Neural cell (in vitro differentiated cells): ENCODE measurements around the gene DLG2. TPM values are rescaled to one million over a fixed set of nuclear protein-coding genes. Genes with fewer than 3 reads are reported as not detected.
A peak's percentile ranks its signal among the peaks of the same experiment; 100 is the strongest.

ENCODE experiments used
- H2AFZ ChIP-seq: fragments of 200-600, 300-800 bp; sonication (generic), shearing (Covaris generic); 2 replicates; pipeline ENCODE4 v1.6.0; 2014; ENCODE audit warnings: low read depth, mild to moderate bottlenecking, antibody characterized with exemption, low read length, moderate library complexity
- H3F3A ChIP-seq: fragments of 200-600 bp; shearing (Covaris generic); 2 replicates; pipeline ENCODE4 v1.6.1; 2016; ENCODE audit warnings: mild to moderate bottlenecking, moderate library complexity, mixed read lengths, antibody characterized with exemption, low read length; ENCODE audit not compliant: insufficient read depth, poor library complexity, severe bottlenecking
- H3K27ac ChIP-seq: fragments of 200-600, 300-800 bp; sonication (generic), shearing (Covaris generic); 2 replicates; pipeline ENCODE4 v1.5.1; 2014; ENCODE audit warnings: mild to moderate bottlenecking, low read length, moderate library complexity
- H3K27me3 ChIP-seq: fragments of 300-800, 200-600 bp; sonication (generic), shearing (Covaris generic); 2 replicates; pipeline ENCODE4 v1.6.0; 2014; ENCODE audit warnings: mild to moderate bottlenecking, low read depth, low read length, moderate library complexity; ENCODE audit not compliant: insufficient read depth
- H3K36me3 ChIP-seq: fragments of 300-800, 200-600 bp; sonication (generic), shearing (Covaris generic); 2 replicates; pipeline ENCODE4 v1.5.1; 2014; ENCODE audit warnings: mild to moderate bottlenecking, antibody characterized with exemption, low read length, moderate library complexity; ENCODE audit not compliant: insufficient read depth
- H3K4me2 ChIP-seq: fragments of 300-800, 200-600 bp; sonication (generic), shearing (Covaris generic); 2 replicates; pipeline ENCODE4 v1.6.0; 2014; ENCODE audit warnings: mild to moderate bottlenecking, low read length
- H3K4me3 ChIP-seq: fragments of 300-800, 200-600 bp; sonication (generic), shearing (Covaris generic); 2 replicates; pipeline ENCODE4 v1.5.1; 2014; ENCODE audit warnings: mild to moderate bottlenecking, low read length, moderate library complexity
- H3K79me2 ChIP-seq: fragments of 200-600 bp; shearing (Covaris generic); replicated peaks from 2 replicates; pipeline ENCODE4 v1.6.0; 2014; ENCODE audit warnings: mild to moderate bottlenecking, low read length, moderate library complexity; ENCODE audit not compliant: insufficient read depth
- H3K9ac ChIP-seq: fragments of 300-800, 200-600 bp; sonication (generic), shearing (Covaris generic); 2 replicates; pipeline ENCODE4 v1.6.1; 2016; ENCODE audit warnings: mild to moderate bottlenecking, low read length, mixed read lengths
- H3K9me2 ChIP-seq: fragments of 200-600 bp; shearing (Covaris generic); 2 replicates; pipeline ENCODE4 v1.6.1; 2016; ENCODE audit warnings: mild to moderate bottlenecking, low read length, mixed read lengths; ENCODE audit not compliant: insufficient read depth
- H3K9me3 ChIP-seq: fragments of 200-600, 300-800 bp; sonication (generic), shearing (Covaris generic); 2 replicates; pipeline ENCODE4 v1.6.1; 2016; ENCODE audit warnings: mild to moderate bottlenecking, mixed run types, low read length, moderate library complexity, mixed read lengths
- H4K20me1 ChIP-seq: fragments of 200-600 bp; shearing (Covaris generic); 2 replicates; pipeline ENCODE4 v1.6.1; 2016; ENCODE audit warnings: mild to moderate bottlenecking, mixed run types; ENCODE audit not compliant: insufficient read depth
- EP300 ChIP-seq: fragments of 450-650 bp; conservative IDR thresholded peaks from 2 replicates; pipeline ENCODE4 v1.6.1; 2014; ENCODE audit warnings: antibody characterized with exemption, mild to moderate bottlenecking, moderate library complexity; ENCODE audit not compliant: poor library complexity, severe bottlenecking
- EZH2 ChIP-seq: fragments of 200-600, 300-800 bp; shearing (Covaris generic), sonication (generic); IDR thresholded peaks from 2 replicates; pipeline ENCODE4 v1.6.1; 2014; ENCODE audit warnings: antibody characterized with exemption, low read length, borderline replicate concordance, mild to moderate bottlenecking; ENCODE audit not compliant: insufficient read depth, poor library complexity, severe bottlenecking
- MXI1 ChIP-seq: fragments of 450-650 bp; conservative IDR thresholded peaks from 2 replicates; pipeline ENCODE4 v1.6.1; 2014; ENCODE audit warnings: antibody characterized with exemption, mild to moderate bottlenecking; ENCODE audit not compliant: poor library complexity, severe bottlenecking
- POLR2AphosphoS5 ChIP-seq: IDR thresholded peaks from 2 replicates; pipeline ENCODE4 v1.6.1; 2012
- RAD21 ChIP-seq: fragments of 450-650 bp; conservative IDR thresholded peaks from 2 replicates; pipeline ENCODE4 v1.6.1; 2014; ENCODE audit warnings: antibody characterized with exemption, mild to moderate bottlenecking, moderate library complexity
- REST ChIP-seq: IDR thresholded peaks from 2 replicates; pipeline ENCODE4 v1.6.1; 2012; ENCODE audit warnings: borderline replicate concordance
- SMC3 ChIP-seq: fragments of 450-650 bp; conservative IDR thresholded peaks from 2 replicates; pipeline ENCODE4 v1.6.1; 2014; ENCODE audit warnings: antibody characterized with exemption, mild to moderate bottlenecking, moderate library complexity; ENCODE audit not compliant: poor library complexity
- TAF1 ChIP-seq: IDR thresholded peaks from 2 replicates; pipeline ENCODE4 v1.6.1; 2012; ENCODE audit warnings: low read depth
- polyA plus RNA-seq: library from polyadenylated mRNA; depleted of rRNA; stranded (reverse); fragments of >200 nt; gene quantifications from 2 replicates; pipeline ENCODE4 v1.2.3, GENCODE V29; 2014
- TF ChIP-seq, protein P1 (sequence below): fragments of 450-650 bp; IDR thresholded peaks from 2 replicates; pipeline ENCODE4 v1.5.1; 2014; ENCODE audit warnings: antibody characterized with exemption, mild to moderate bottlenecking, moderate library complexity; ENCODE audit not compliant: poor library complexity, severe bottlenecking

The DLG2 gene
- polyA plus RNA-seq, 1 donor from 2014 or later, result 179 TPM

- no peak overlapping the region for H3K27ac ChIP-seq
- H3K36me3 ChIP-seq, result no peaks in the 10 kb centered on the region
- peaks cover 80% of the 10 kb centered on the region for H3K79me2 ChIP-seq
- peaks cover 11% of the 10 kb centered on the region for H3F3A ChIP-seq
- no peaks in the 10 kb centered on the region for H3K9me2 ChIP-seq
- H3K27me3 ChIP-seq, result no peaks in the 10 kb centered on the region
- H3K4me3 ChIP-seq, result no peak overlapping the region
- no peak overlapping the region for H3K9ac ChIP-seq
- H3K4me2 ChIP-seq, result no peak overlapping the region
- H4K20me1 ChIP-seq, result peaks cover 9% of the 10 kb centered on the region
- H2AFZ ChIP-seq, result no peak overlapping the region
- no peak for TF ChIP-seq MXI1
- no peak for TF ChIP-seq RAD21
- no peak for TF ChIP-seq REST
- TF ChIP-seq, protein P1, sequence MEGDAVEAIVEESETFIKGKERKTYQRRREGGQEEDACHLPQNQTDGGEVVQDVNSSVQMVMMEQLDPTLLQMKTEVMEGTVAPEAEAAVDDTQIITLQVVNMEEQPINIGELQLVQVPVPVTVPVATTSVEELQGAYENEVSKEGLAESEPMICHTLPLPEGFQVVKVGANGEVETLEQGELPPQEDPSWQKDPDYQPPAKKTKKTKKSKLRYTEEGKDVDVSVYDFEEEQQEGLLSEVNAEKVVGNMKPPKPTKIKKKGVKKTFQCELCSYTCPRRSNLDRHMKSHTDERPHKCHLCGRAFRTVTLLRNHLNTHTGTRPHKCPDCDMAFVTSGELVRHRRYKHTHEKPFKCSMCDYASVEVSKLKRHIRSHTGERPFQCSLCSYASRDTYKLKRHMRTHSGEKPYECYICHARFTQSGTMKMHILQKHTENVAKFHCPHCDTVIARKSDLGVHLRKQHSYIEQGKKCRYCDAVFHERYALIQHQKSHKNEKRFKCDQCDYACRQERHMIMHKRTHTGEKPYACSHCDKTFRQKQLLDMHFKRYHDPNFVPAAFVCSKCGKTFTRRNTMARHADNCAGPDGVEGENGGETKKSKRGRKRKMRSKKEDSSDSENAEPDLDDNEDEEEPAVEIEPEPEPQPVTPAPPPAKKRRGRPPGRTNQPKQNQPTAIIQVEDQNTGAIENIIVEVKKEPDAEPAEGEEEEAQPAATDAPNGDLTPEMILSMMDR, result no peak
- TF ChIP-seq POLR2AphosphoS5, result no peak
- no peak for TF ChIP-seq SMC3
- no peak for TF ChIP-seq TAF1
- TF ChIP-seq EZH2, result no peak
- no peak for TF ChIP-seq EP300
- H3K9me3 ChIP-seq, result no peaks in the 10 kb centered on the region
Observed at GRCh38 chr11:83645561-83645960, 1981.6 kb downstream of the DLG2 start.

DNA sequence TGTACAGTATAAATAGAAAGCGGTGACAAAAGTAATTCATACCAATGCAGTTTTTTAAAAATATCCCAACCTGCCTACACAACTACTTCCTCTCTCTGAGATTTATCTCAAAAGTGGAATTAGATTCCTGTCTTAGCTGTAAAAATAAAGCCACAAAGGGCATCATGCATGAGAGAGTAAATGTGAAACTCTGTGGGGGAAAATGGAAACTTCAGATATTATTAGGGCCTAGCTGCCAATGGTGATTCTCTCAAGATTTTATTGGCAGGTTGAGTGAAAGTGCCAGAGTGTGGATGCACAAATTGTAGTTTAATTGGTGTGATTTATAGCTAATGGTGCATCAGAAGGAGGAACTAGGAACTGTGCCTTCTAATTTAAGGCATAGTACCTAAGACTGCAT, 1984.0 kb downstream of the DLG2 start:
- Histone ChIP-seq H3K9ac (no peak overlapping the region), H3K9me3 (no peaks in the 10 kb centered on the region), H3K27ac (peak overlapping the region; percentile 22), H3K27me3 (no peaks in the 10 kb centered on the region), H2AFZ (no peak overlapping the region), H4K20me1 (peaks cover 9% of the 10 kb centered on the region), H3F3A (no peaks in the 10 kb centered on the region), H3K36me3 (no peaks in the 10 kb centered on the region), H3K4me2 (no peak overlapping the region), H3K4me3 (no peak overlapping the region), H3K79me2 (peaks cover 75% of the 10 kb centered on the region), H3K9me2 (no peaks in the 10 kb centered on the region)
- TF ChIP-seq MXI1, result no peak
- TF ChIP-seq POLR2AphosphoS5, result peak; percentile 52

- Histone ChIP-seq H3F3A (no peaks in the 10 kb centered on the region), H3K4me2 (no peak overlapping the region), H3K79me2 (peaks cover 71% of the 10 kb centered on the region), H2AFZ (no peak overlapping the region), H3K4me3 (no peak overlapping the region), H3K9me2 (no peaks in the 10 kb centered on the region), H3K9me3 (no peaks in the 10 kb centered on the region), H3K27ac (peak overlapping the region; percentile 22), H3K27me3 (no peaks in the 10 kb centered on the region), H3K9ac (no peak overlapping the region), H4K20me1 (peaks cover 7% of the 10 kb centered on the region), H3K36me3 (no peaks in the 10 kb centered on the region)
- no peak for TF ChIP-seq EP300
- TF ChIP-seq MXI1, result no peak
- no peak for TF ChIP-seq TAF1
- no peak for TF ChIP-seq SMC3
Observed at GRCh38 chr11:83642500-83642899, 1984.6 kb downstream of the DLG2 start.
